Stimulated activated effector memory CD8-positive, alpha-beta T cell treated with anti-CD3 and anti-CD28 coated beads, Interleukin-12 subunit alpha, Interleukin-12 subunit beta, amount 100 ng/mL, for 72 hours (primary cell): ENCODE data around the gene CAP2.

Source experiments
- ATAC-seq: fragments of 150-1000 bp; cut with Tn5 transposase; 2 replicates; pipeline ENCODE4 v1.10.0; 2021
- DNase-seq, 2 donors: peaks; one replicate each; pipeline ENCODE4 v3.0.0; 2021 to 2022; ENCODE audit warnings: low spot score in 2 of 2
- H3K27ac Mint-ChIP-seq: one replicate; pipeline ENCODE4 v1.8.0; 2022; ENCODE audit warnings: mild to moderate bottlenecking, mixed read lengths
- H3K36me3 Mint-ChIP-seq: one replicate; pipeline ENCODE4 v1.8.0; 2022; ENCODE audit warnings: mild to moderate bottlenecking, mixed read lengths
- H3K4me1 Mint-ChIP-seq: one replicate; pipeline ENCODE4 v1.8.0; 2022; ENCODE audit warnings: mixed read lengths
- H3K4me3 Mint-ChIP-seq: one replicate; pipeline ENCODE4 v1.8.0; 2022; ENCODE audit warnings: mild to moderate bottlenecking, mixed read lengths
- H3K9me3 Mint-ChIP-seq: one replicate; pipeline ENCODE4 v1.8.0; 2022; ENCODE audit warnings: mixed read lengths

CAP2 gene

GRCh38 chr6:17446713-17447112 lies 53.3 kb downstream of the CAP2 start:
- Mint-ChIP-seq H3K36me3 (no peaks in the 10 kb centered on the region), H3K27ac (no peak overlapping the region), H3K4me1 (no peaks in the 10 kb centered on the region), H3K4me3 (no peak overlapping the region), H3K9me3 (no peaks in the 10 kb centered on the region)
- no peak for ATAC-seq
- DNase-seq = no peak

- Mint-ChIP-seq H3K9me3 (no peaks in the 10 kb centered on the region), H3K4me3 (no peak overlapping the region), H3K36me3 (no peaks in the 10 kb centered on the region), H3K27ac (no peak overlapping the region), H3K4me1 (no peaks in the 10 kb centered on the region)
- ATAC-seq (no peak), DNase-seq (no peak)
These were observed 54.8 kb downstream of the CAP2 start for GRCh38 chr6:17448165-17448564.

GRCh38 chr6:17450397-17450796 lies 57.0 kb downstream of the CAP2 start:
- H3K4me1 Mint-ChIP-seq = no peaks in the 10 kb centered on the region
- ATAC-seq (no peak), DNase-seq (no peak)
- H3K9me3 Mint-ChIP-seq = no peaks in the 10 kb centered on the region
- no peak overlapping the region for H3K4me3 Mint-ChIP-seq
- no peak overlapping the region for H3K27ac Mint-ChIP-seq
- H3K36me3 Mint-ChIP-seq = no peaks in the 10 kb centered on the region

GRCh38 chr6:17450832-17451231 lies 57.4 kb downstream of the CAP2 start:
- no peak overlapping the region for H3K4me3 Mint-ChIP-seq
- H3K27ac Mint-ChIP-seq = no peak overlapping the region
- H3K9me3 Mint-ChIP-seq = no peaks in the 10 kb centered on the region
- ATAC-seq (no peak), DNase-seq (no peak)
- no peaks in the 10 kb centered on the region for H3K36me3 Mint-ChIP-seq
- H3K4me1 Mint-ChIP-seq = no peaks in the 10 kb centered on the region

GRCh38 chr6:17452096-17452495 lies 58.7 kb downstream of the CAP2 start:
- ATAC-seq (no peak), DNase-seq (no peak)
- Mint-ChIP-seq H3K27ac (no peak overlapping the region), H3K9me3 (no peaks in the 10 kb centered on the region), H3K4me3 (no peak overlapping the region), H3K36me3 (no peaks in the 10 kb centered on the region), H3K4me1 (no peaks in the 10 kb centered on the region)

- Mint-ChIP-seq H3K36me3 (no peaks in the 10 kb centered on the region), H3K4me3 (no peak overlapping the region), H3K27ac (no peak overlapping the region), H3K9me3 (no peaks in the 10 kb centered on the region), H3K4me1 (no peaks in the 10 kb centered on the region)
- DNase-seq (no peak), ATAC-seq (no peak)
These were observed 61.1 kb downstream of the CAP2 start for GRCh38 chr6:17454316-17455005.

- DNase-seq = no peak
- H3K4me3 Mint-ChIP-seq = no peak overlapping the region
- H3K9me3 Mint-ChIP-seq = no peaks in the 10 kb centered on the region
- no peaks in the 10 kb centered on the region for H3K4me1 Mint-ChIP-seq
- H3K36me3 Mint-ChIP-seq = no peaks in the 10 kb centered on the region
- H3K27ac Mint-ChIP-seq = no peak overlapping the region
- ATAC-seq = no peak
These were observed 62.5 kb downstream of the CAP2 start for GRCh38 chr6:17455919-17456318.

GRCh38 chr6:17456711-17457110 lies 63.3 kb downstream of the CAP2 start:
- ATAC-seq (no peak), DNase-seq (no peak)
- Mint-ChIP-seq H3K4me3 (no peak overlapping the region), H3K4me1 (no peaks in the 10 kb centered on the region), H3K9me3 (no peaks in the 10 kb centered on the region), H3K36me3 (no peaks in the 10 kb centered on the region), H3K27ac (no peak overlapping the region)

- H3K27ac Mint-ChIP-seq = no peak overlapping the region
- DNase-seq = no peak
- H3K4me1 Mint-ChIP-seq = no peaks in the 10 kb centered on the region
- no peaks in the 10 kb centered on the region for H3K9me3 Mint-ChIP-seq
- no peak for ATAC-seq
- H3K36me3 Mint-ChIP-seq = no peaks in the 10 kb centered on the region
- no peak overlapping the region for H3K4me3 Mint-ChIP-seq
These were observed 64.0 kb downstream of the CAP2 start for GRCh38 chr6:17457405-17457804.

- ATAC-seq (no peak), DNase-seq (no peak)
- Mint-ChIP-seq H3K4me1 (no peaks in the 10 kb centered on the region), H3K4me3 (no peak overlapping the region), H3K27ac (no peak overlapping the region), H3K36me3 (no peaks in the 10 kb centered on the region), H3K9me3 (no peaks in the 10 kb centered on the region)
These were observed 64.6 kb downstream of the CAP2 start for GRCh38 chr6:17457956-17458355.

GRCh38 chr6:17458966-17459365 lies 65.6 kb downstream of the CAP2 start:
- Mint-ChIP-seq H3K4me3 (no peak overlapping the region), H3K36me3 (no peaks in the 10 kb centered on the region), H3K27ac (no peak overlapping the region), H3K9me3 (no peaks in the 10 kb centered on the region), H3K4me1 (no peaks in the 10 kb centered on the region)
- DNase-seq (no peak), ATAC-seq (no peak)

- DNase-seq (no peak), ATAC-seq (no peak)
- Mint-ChIP-seq H3K36me3 (no peaks in the 10 kb centered on the region), H3K4me3 (no peak overlapping the region), H3K9me3 (no peaks in the 10 kb centered on the region), H3K27ac (no peak overlapping the region), H3K4me1 (no peaks in the 10 kb centered on the region)
These were observed 67.5 kb downstream of the CAP2 start for GRCh38 chr6:17460862-17461261.

- no peaks in the 10 kb centered on the region for H3K36me3 Mint-ChIP-seq
These were observed 72.8 kb downstream of the CAP2 start for GRCh38 chr6:17466147-17466546.

GRCh38 chr6:17466707-17467106 lies 73.3 kb downstream of the CAP2 start:
- Mint-ChIP-seq H3K4me3 (no peak overlapping the region), H3K36me3 (no peaks in the 10 kb centered on the region), H3K9me3 (no peaks in the 10 kb centered on the region), H3K27ac (no peak overlapping the region), H3K4me1 (no peaks in the 10 kb centered on the region)
- DNase-seq = no peak
- no peak for ATAC-seq

More at GRCh38 chr6:17466147-17466546, 72.8 kb downstream of the CAP2 start:
- DNase-seq (no peak), ATAC-seq (peak; percentile 19)
- no peak overlapping the region for H3K27ac Mint-ChIP-seq
- no peaks in the 10 kb centered on the region for H3K4me1 Mint-ChIP-seq
- H3K4me3 Mint-ChIP-seq = no peak overlapping the region
- no peaks in the 10 kb centered on the region for H3K9me3 Mint-ChIP-seq

GRCh38 chr6:17469006-17469832 lies 75.8 kb downstream of the CAP2 start:
- Mint-ChIP-seq H3K4me3 (no peak overlapping the region), H3K27ac (no peak overlapping the region), H3K4me1 (no peaks in the 10 kb centered on the region), H3K9me3 (no peaks in the 10 kb centered on the region), H3K36me3 (no peaks in the 10 kb centered on the region)
- DNase-seq = no peak
- no peak for ATAC-seq
